Measurements from ENCODE around the gene BAHCC1. TPM values are rescaled to one million over a fixed set of nuclear protein-coding genes. Genes with fewer than 3 reads are reported as not detected.

The BAHCC1 gene
- total and polyA plus RNA-seq, 2 of the 8 experiments (the other 6 are each of a cell fraction or from before 2014, with no cell fraction given): 0.26 to 0.58 TPM

GRCh38 chr17:81346090-81346907 lies 49.0 kb upstream of the BAHCC1 start (continued):
- TF ChIP-seq HDAC2 (IDR thresholded peaks at IDR 0.05; ENCODE audit: borderline replicate concordance in 1 of 2, low read depth in 2 of 2, low read length in 2 of 2): no peak
- peak; percentile 75; the same call in 1 of the 2 replicates for TF ChIP-seq CREB1 (IDR thresholded peaks at IDR 0.05)
- no peak; the same call in 1 of the 2 replicates for TF ChIP-seq SUZ12 (IDR thresholded peaks at IDR 0.05; ENCODE audit: low read length)
- TF ChIP-seq SP2 (IDR thresholded peaks at IDR 0.05; ENCODE audit: low read length): no peak
- no peak for TF ChIP-seq SRF (IDR thresholded peaks at IDR 0.05; ENCODE audit: low read depth, low read length)
- peak; percentile 80 for TF ChIP-seq TAF1 (IDR thresholded peaks at IDR 0.05; ENCODE audit: low read depth, low read length)
- no peak for TF ChIP-seq RFX5 (IDR thresholded peaks at IDR 0.05; ENCODE audit: borderline replicate concordance, low read depth, low read length)
- TF ChIP-seq GABPA (IDR thresholded peaks at IDR 0.05; ENCODE audit: borderline replicate concordance, insufficient read depth, low read length): no peak
- 0 out of 2 replicates have a peak, but pooled peaks have one; percentile 55 for TF ChIP-seq RBBP5 (IDR thresholded peaks at IDR 0.05; ENCODE audit: borderline replicate concordance, low read depth, low read length)
- no peak for TF ChIP-seq CBX8 (IDR thresholded peaks at IDR 0.05; ENCODE audit: borderline replicate concordance, low read depth, low read length)
- no peak; the same call in 1 of the 2 replicates for TF ChIP-seq PHF8 (conservative IDR thresholded peaks at IDR 0.05; ENCODE audit: low read depth, low read length)
- peak; percentile 58; the same call in 1 of the 2 replicates for TF ChIP-seq TBP (IDR thresholded peaks at IDR 0.05; ENCODE audit: low read depth, low read length)
- TF ChIP-seq JUN (IDR thresholded peaks at IDR 0.05; ENCODE audit: low read depth, low read length): no peak
- TF ChIP-seq RNF2 (IDR thresholded peaks at IDR 0.05; ENCODE audit: borderline replicate concordance, low read depth, low read length, missing control alignments, poor library complexity, severe bottlenecking): peak; percentile 52
- no peak for TF ChIP-seq EZH2 (IDR thresholded peaks at IDR 0.05; ENCODE audit: low read depth, low read length, severe bottlenecking)
- no peak for TF ChIP-seq BACH1 (IDR thresholded peaks at IDR 0.05; ENCODE audit: low read length)
- no peak for TF ChIP-seq HDAC6 (IDR thresholded peaks at IDR 0.05; ENCODE audit: low read depth, low read length)
- TF ChIP-seq CTCF (IDR thresholded peaks at IDR 0.05; ENCODE audit: control extremely low read depth in 1 of 3, insufficient read depth in 1 of 3, low read depth in 1 of 3, low read length in 3 of 3): no peak
- no peak for TF ChIP-seq BCL11A (IDR thresholded peaks at IDR 0.05; ENCODE audit: low read depth in 2 of 2, low read length in 2 of 2)
- no peak for TF ChIP-seq CEBPB (IDR thresholded peaks at IDR 0.05; ENCODE audit: low read depth, low read length)
- no peak for TF ChIP-seq NANOG (IDR thresholded peaks at IDR 0.05; ENCODE audit: insufficient read depth, low read depth, low read length, poor library complexity, severe bottlenecking)

Data from H1 (cell line).